Measurements from ENCODE around the gene KIAA1328.

GRCh38 chr18:37065254-37065653, 236.3 kb downstream of the KIAA1328 start:
- no peak for TF ChIP-seq POLR2A (IDR thresholded peaks at IDR 0.05)
- no peak for TF ChIP-seq CTCF (IDR thresholded peaks at IDR 0.05)

Data from heart left ventricle (tissue), 13 donors.